Measurements from ENCODE around the gene DDX10.

DNA sequence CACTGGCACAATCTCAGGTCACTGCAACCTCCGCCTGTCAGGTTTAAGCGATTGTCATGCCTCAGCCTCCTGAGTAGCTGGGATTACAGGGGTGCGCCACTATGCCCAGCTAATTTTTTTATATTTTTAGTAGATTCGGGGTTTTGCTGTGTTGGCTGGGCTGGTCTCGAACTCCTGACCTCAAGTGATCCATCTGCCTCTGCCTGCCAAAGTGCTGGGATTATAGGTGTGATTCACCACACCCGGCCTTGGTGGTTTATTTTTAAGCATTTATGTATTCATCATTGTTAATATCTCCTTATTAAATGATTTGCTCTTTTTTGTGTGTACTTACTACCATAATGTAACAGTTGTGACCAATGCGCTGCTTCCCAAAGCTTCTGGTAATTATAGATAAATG, 171.7 kb downstream of the DDX10 start:
- TF ChIP-seq, protein P1, sequence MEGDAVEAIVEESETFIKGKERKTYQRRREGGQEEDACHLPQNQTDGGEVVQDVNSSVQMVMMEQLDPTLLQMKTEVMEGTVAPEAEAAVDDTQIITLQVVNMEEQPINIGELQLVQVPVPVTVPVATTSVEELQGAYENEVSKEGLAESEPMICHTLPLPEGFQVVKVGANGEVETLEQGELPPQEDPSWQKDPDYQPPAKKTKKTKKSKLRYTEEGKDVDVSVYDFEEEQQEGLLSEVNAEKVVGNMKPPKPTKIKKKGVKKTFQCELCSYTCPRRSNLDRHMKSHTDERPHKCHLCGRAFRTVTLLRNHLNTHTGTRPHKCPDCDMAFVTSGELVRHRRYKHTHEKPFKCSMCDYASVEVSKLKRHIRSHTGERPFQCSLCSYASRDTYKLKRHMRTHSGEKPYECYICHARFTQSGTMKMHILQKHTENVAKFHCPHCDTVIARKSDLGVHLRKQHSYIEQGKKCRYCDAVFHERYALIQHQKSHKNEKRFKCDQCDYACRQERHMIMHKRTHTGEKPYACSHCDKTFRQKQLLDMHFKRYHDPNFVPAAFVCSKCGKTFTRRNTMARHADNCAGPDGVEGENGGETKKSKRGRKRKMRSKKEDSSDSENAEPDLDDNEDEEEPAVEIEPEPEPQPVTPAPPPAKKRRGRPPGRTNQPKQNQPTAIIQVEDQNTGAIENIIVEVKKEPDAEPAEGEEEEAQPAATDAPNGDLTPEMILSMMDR (IDR thresholded peaks at IDR 0.05), result no peak
- TF ChIP-seq EP300 (IDR thresholded peaks at IDR 0.05), result no peak
- no peak for TF ChIP-seq POLR2A (IDR thresholded peaks at IDR 0.05)

Data from ovary (tissue), 3 donors.